NB4 (cell line): ENCODE measurements around the gene CHTOP.

Source experiments
- CTCF ChIP-seq: IDR thresholded peaks from one replicate; pipeline ENCODE4 v1.5.1; 2012; ENCODE audit warnings: low read depth, low read length
- MAX ChIP-seq: IDR thresholded peaks from 2 replicates; pipeline ENCODE4 v1.6.1; 2011; ENCODE audit warnings: low read depth, low read length

DNA sequence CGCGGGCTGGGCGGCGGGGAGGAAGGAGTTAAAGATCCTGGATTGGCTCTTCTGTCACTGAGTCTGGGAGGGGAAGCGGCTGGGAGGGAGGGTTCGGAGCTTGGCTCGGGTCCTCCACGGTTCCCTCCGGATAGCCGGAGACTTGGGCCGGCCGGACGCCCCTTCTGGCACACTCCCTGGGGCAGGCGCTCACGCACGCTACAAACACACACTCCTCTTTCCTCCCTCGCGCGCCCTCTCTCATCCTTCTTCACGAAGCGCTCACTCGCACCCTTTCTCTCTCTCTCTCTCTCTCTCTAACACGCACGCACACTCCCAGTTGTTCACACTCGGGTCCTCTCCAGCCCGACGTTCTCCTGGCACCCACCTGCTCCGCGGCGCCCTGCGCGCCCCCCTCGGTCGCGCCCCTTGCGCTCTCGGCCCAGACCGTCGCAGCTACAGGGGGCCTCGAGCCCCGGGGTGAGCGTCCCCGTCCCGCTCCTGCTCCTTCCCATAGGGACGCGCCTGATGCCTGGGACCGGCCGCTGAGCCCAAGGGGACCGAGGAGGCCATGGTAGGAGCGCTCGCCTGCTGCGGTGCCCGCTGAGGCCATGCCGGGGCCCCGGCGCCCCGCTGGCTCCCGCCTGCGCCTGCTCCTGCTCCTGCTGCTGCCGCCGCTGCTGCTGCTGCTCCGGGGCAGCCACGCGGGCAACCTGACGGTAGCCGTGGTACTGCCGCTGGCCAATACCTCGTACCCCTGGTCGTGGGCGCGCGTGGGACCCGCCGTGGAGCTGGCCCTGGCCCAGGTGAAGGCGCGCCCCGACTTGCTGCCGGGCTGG, 44.9 kb downstream of the CHTOP start, which contains the start of gene NPR1:
- TF ChIP-seq MAX (no peak), CTCF (no peak)
